K562 (cell line): ENCODE data around the gene PFKFB2. TPM values are rescaled to one million over a fixed set of nuclear protein-coding genes. Genes with fewer than 3 reads are reported as not detected.

Source experiments
- ASH1L ChIP-seq: fragments of 450-650 bp; IDR thresholded peaks from 2 replicates; pipeline ENCODE4 v1.6.1; 2018; ENCODE audit warnings: borderline replicate concordance, mild to moderate bottlenecking, low read depth; ENCODE audit not compliant: partially characterized antibody
- CC2D1A ChIP-seq: fragments of 450-650 bp; IDR thresholded peaks from 2 replicates; pipeline ENCODE4 v1.6.1; 2017; ENCODE audit warnings: mild to moderate bottlenecking
- HMGN3 ChIP-seq: IDR thresholded peaks from 2 replicates; pipeline ENCODE4 v1.6.1; 2011; ENCODE audit warnings: borderline replicate concordance, low read depth, mild to moderate bottlenecking, mixed read lengths, low read length; ENCODE audit not compliant: insufficient read length; ENCODE audit errors: extremely low read depth
- HOMEZ ChIP-seq: fragments of 250-450 bp; sonication (Bioruptor Pico); IDR thresholded peaks from 2 replicates; pipeline ENCODE4 v1.4.0; 2020; ENCODE audit warnings: mild to moderate bottlenecking, moderate library complexity
- IFI16 ChIP-seq: fragments of 250-450 bp; sonication (Bioruptor Pico); IDR thresholded peaks from 2 replicates; pipeline ENCODE4 v2.1.2; 2022; ENCODE audit warnings: mild to moderate bottlenecking, inconsistent platforms
- L3MBTL2 ChIP-seq: fragments of 450-650 bp; IDR thresholded peaks from 2 replicates; pipeline ENCODE4 v1.6.1; 2016; ENCODE audit warnings: mild to moderate bottlenecking, moderate library complexity
- MTA2 ChIP-seq: fragments of 450-650 bp; IDR thresholded peaks from 2 replicates; pipeline ENCODE4 v1.6.1; 2016; ENCODE audit warnings: low read depth
- NCOA2 ChIP-seq, 2 experiments: fragments of 450-650 bp; IDR thresholded peaks; 2 replicates each; pipeline ENCODE4 v1.6.1; 2018; ENCODE audit warnings: mild to moderate bottlenecking in 2 of 2, moderate library complexity in 1 of 2; ENCODE audit not compliant: partially characterized antibody in 2 of 2
- NFIC ChIP-seq: fragments of 450-650 bp; IDR thresholded peaks from 2 replicates; pipeline ENCODE4 v1.6.1; 2017; ENCODE audit warnings: mild to moderate bottlenecking, inconsistent platforms
- NR2C1 ChIP-seq, 2 experiments: fragments of 450-650 bp; IDR thresholded peaks; 2 replicates each; pipeline ENCODE4 v1.6.1; 2017; ENCODE audit warnings: mild to moderate bottlenecking in 2 of 2, antibody characterized with exemption in 1 of 2, inconsistent platforms in 1 of 2, missing compliant biosample characterization in 1 of 2, missing genetic modification characterization in 1 of 2
- RBM15 ChIP-seq: fragments of 200-400 bp; formaldehyde crosslinking; IDR thresholded peaks from 2 replicates; pipeline ENCODE4 v1.6.1; 2018; ENCODE audit warnings: mild to moderate bottlenecking, low read length, moderate library complexity; ENCODE audit not compliant: insufficient read depth
- SMARCC2 ChIP-seq: fragments of 450-650 bp; IDR thresholded peaks from 2 replicates; pipeline ENCODE4 v1.6.1; 2017; ENCODE audit warnings: antibody characterized with exemption, moderate library complexity, mild to moderate bottlenecking, low read depth
- SREBF2 ChIP-seq: sonication (generic); formaldehyde crosslinking; IDR thresholded peaks from 2 replicates; pipeline ENCODE4 v1.4.0; 2020; ENCODE audit warnings: mild to moderate bottlenecking, missing genetic modification reagents
- ZKSCAN1 ChIP-seq: fragments of 150-350 bp; IDR thresholded peaks from 2 replicates; pipeline ENCODE4 v1.6.1; 2016; ENCODE audit warnings: low read depth, low read length
- ZZZ3 ChIP-seq: fragments of 450-650 bp; IDR thresholded peaks from 2 replicates; pipeline ENCODE4 v1.6.1; 2016; ENCODE audit warnings: antibody characterized with exemption, mild to moderate bottlenecking, moderate library complexity
- polyA plus RNA-seq, 8 experiments: library from polyadenylated mRNA; depleted of rRNA in 4 of 8; stranded (reverse) in 5 of 8; unstranded in 3 of 8; fragments of >200 nt; fragmentation: Nextera tagmentation in 2 of 8; fragmentation: Illumina TruSeq in 1 of 8; extraction: Ambion mirVana in 2 of 8; extraction: Trizol in 1 of 8; gene quantifications; 2 replicates each; pipeline versions ENCODE4 v1.2.1 to v1.2.3, GENCODE V29; 2011 to 2014; ENCODE audit warnings: inconsistent platforms in 1 of 8, missing spikeins in 1 of 8
- total RNA-seq, 7 experiments: library from RNA; depleted of rRNA in 6 of 7; stranded (reverse); fragments of >200 nt in 6 of 7; fragmentation: Illumina TruSeq in 2 of 7; extraction: Trizol in 2 of 7; gene quantifications; 2 replicates each; pipeline versions ENCODE4 v1.2.1 to v1.2.3, GENCODE V29; 2011 to 2021; ENCODE audit warnings: low replicate concordance in 1 of 7
- TF ChIP-seq, protein P1 (sequence below): fragments of 450-650 bp; conservative IDR thresholded peaks from 2 replicates; pipeline ENCODE4 v1.6.1; 2016; ENCODE audit warnings: missing genetic modification characterization, low read depth, mild to moderate bottlenecking, control low read depth, missing compliant biosample characterization
- TF ChIP-seq, protein P2 (sequence below), 2 experiments: fragments of 450-650 bp; conservative IDR thresholded peaks; 2 replicates each; pipeline ENCODE4 v1.6.1; 2017; ENCODE audit warnings: mild to moderate bottlenecking in 2 of 2, moderate library complexity in 2 of 2
- TF ChIP-seq, protein P3 (sequence below): fragments of 450-650 bp; formaldehyde crosslinking; IDR thresholded peaks from 2 replicates; pipeline ENCODE4 v1.4.0; 2022; ENCODE audit warnings: missing genetic modification characterization
- TF ChIP-seq, protein P4 (sequence below), 2 experiments: IDR thresholded peaks; 2 replicates each; pipeline ENCODE4 v1.6.1; 2011; ENCODE audit warnings: borderline replicate concordance in 1 of 2, control low read depth in 1 of 2, low read depth in 1 of 2, low read length in 1 of 2, mild to moderate bottlenecking in 1 of 2, mixed read lengths in 1 of 2, moderate library complexity in 1 of 2; ENCODE audit not compliant: insufficient read depth in 1 of 2, insufficient read length in 1 of 2, poor library complexity in 1 of 2, severe bottlenecking in 1 of 2; ENCODE audit errors: extremely low read depth in 1 of 2

The PFKFB2 gene
- total and polyA plus RNA-seq, 9 of the 15 experiments (the other 6 are each of a cell fraction or from before 2014, with no cell fraction given): 6.9 to 26.0 (median 16.4) TPM

GRCh38 chr1:207025146-207025880, 27.8 kb upstream of the PFKFB2 start (continued):
- TF ChIP-seq L3MBTL2: peak; percentile 82
- no peak for TF ChIP-seq HMGN3
- no peak for TF ChIP-seq NFIC
- no peak for TF ChIP-seq NR2C1 (IDR thresholded peaks at IDR 0.05)
- peak; percentile 51; the same call in 1 of the 2 replicates for TF ChIP-seq NR2C1 (tag; IDR thresholded peaks at IDR 0.05)
- TF ChIP-seq ASH1L: no peak
- TF ChIP-seq, protein P1, sequence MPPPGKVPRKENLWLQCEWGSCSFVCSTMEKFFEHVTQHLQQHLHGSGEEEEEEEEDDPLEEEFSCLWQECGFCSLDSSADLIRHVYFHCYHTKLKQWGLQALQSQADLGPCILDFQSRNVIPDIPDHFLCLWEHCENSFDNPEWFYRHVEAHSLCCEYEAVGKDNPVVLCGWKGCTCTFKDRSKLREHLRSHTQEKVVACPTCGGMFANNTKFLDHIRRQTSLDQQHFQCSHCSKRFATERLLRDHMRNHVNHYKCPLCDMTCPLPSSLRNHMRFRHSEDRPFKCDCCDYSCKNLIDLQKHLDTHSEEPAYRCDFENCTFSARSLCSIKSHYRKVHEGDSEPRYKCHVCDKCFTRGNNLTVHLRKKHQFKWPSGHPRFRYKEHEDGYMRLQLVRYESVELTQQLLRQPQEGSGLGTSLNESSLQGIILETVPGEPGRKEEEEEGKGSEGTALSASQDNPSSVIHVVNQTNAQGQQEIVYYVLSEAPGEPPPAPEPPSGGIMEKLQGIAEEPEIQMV: 0 out of 2 replicates have a peak, but pooled peaks have one; percentile 48
- TF ChIP-seq ZKSCAN1: no peak
- no peak for TF ChIP-seq ZZZ3
- no peak for TF ChIP-seq CC2D1A
- no peak for TF ChIP-seq MTA2
- TF ChIP-seq SMARCC2: no peak
- TF ChIP-seq IFI16 (CRISPR knock-in tag): peak; percentile 79; the same call in 1 of the 2 replicates
- TF ChIP-seq, protein P2, sequence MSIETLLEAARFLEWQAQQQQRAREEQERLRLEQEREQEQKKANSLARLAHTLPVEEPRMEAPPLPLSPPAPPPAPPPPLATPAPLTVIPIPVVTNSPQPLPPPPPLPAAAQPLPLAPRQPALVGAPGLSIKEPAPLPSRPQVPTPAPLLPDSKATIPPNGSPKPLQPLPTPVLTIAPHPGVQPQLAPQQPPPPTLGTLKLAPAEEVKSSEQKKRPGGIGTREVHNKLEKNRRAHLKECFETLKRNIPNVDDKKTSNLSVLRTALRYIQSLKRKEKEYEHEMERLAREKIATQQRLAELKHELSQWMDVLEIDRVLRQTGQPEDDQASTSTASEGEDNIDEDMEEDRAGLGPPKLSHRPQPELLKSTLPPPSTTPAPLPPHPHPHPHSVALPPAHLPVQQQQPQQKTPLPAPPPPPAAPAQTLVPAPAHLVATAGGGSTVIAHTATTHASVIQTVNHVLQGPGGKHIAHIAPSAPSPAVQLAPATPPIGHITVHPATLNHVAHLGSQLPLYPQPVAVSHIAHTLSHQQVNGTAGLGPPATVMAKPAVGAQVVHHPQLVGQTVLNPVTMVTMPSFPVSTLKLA (conservative IDR thresholded peaks at IDR 0.05): 0 out of 4 replicates have a peak, but pooled peaks have one; percentile 4 to 10
- TF ChIP-seq, protein P3, sequence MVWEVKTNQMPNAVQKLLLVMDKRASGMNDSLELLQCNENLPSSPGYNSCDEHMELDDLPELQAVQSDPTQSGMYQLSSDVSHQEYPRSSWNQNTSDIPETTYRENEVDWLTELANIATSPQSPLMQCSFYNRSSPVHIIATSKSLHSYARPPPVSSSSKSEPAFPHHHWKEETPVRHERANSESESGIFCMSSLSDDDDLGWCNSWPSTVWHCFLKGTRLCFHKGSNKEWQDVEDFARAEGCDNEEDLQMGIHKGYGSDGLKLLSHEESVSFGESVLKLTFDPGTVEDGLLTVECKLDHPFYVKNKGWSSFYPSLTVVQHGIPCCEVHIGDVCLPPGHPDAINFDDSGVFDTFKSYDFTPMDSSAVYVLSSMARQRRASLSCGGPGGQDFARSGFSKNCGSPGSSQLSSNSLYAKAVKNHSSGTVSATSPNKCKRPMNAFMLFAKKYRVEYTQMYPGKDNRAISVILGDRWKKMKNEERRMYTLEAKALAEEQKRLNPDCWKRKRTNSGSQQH (CRISPR knock-in tag): no peak
- TF ChIP-seq HOMEZ (CRISPR knock-in tag): peak; percentile 89; the same call in 1 of the 2 replicates
- TF ChIP-seq, protein P4, sequence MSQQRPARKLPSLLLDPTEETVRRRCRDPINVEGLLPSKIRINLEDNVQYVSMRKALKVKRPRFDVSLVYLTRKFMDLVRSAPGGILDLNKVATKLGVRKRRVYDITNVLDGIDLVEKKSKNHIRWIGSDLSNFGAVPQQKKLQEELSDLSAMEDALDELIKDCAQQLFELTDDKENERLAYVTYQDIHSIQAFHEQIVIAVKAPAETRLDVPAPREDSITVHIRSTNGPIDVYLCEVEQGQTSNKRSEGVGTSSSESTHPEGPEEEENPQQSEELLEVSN (IDR thresholded peaks at IDR 0.05; ENCODE audit: borderline replicate concordance in 1 of 2, extremely low read depth in 1 of 2, insufficient read depth in 1 of 2, insufficient read length in 1 of 2, low read depth in 1 of 2, low read length in 1 of 2, poor library complexity in 1 of 2, severe bottlenecking in 1 of 2): peak; percentile 27 to 65
- TF ChIP-seq SREBF2 (CRISPR knock-in tag): no peak
- TF ChIP-seq NCOA2 (IDR thresholded peaks at IDR 0.05; ENCODE audit: partially characterized antibody in 2 of 2): no peak
- TF ChIP-seq RBM15: no peak
